ENCODE data around the gene NFIB.

- TF ChIP-seq EZH2phosphoT487 (IDR thresholded peaks at IDR 0.05; ENCODE audit: insufficient read depth, low read depth) (no peak), EZH2 (IDR thresholded peaks at IDR 0.05; ENCODE audit: insufficient read depth, poor library complexity, severe bottlenecking) (no peak)
Measured at GRCh38 chr9:14281136-14281795, 32.7 kb downstream of the NFIB start.

Measured in GM23248 (cell line).